Kidney epithelial cell (primary cell): Measurements from ENCODE around the gene TTR. TPM values are rescaled to one million over a fixed set of nuclear protein-coding genes. Genes with fewer than 3 reads are reported as not detected.

ENCODE experiments used
- DNase-seq: peaks from one replicate; pipeline ENCODE4 v3.0.0-alpha.2; 2010; ENCODE audit warnings: low read depth
- H3K27me3 ChIP-seq: 2 replicates; pipeline ENCODE4 v1.6.0; 2011; ENCODE audit warnings: low read length; ENCODE audit not compliant: control insufficient read depth, insufficient read depth
- H3K36me3 ChIP-seq: 2 replicates; pipeline ENCODE4 v1.5.1; 2011; ENCODE audit warnings: low read length; ENCODE audit not compliant: control insufficient read depth, insufficient read depth
- H3K4me3 ChIP-seq: 2 replicates; pipeline ENCODE4 v1.5.1; 2011; ENCODE audit warnings: low read depth, mild to moderate bottlenecking, control low read depth, low read length
- CTCF ChIP-seq: IDR thresholded peaks from 2 replicates; pipeline ENCODE4 v1.5.1; 2011; ENCODE audit warnings: mild to moderate bottlenecking, moderate library complexity, low read length, control low read depth, inconsistent platforms; ENCODE audit not compliant: insufficient read depth, poor library complexity, severe bottlenecking
- total RNA-seq: library from RNA; depleted of rRNA; stranded (reverse); fragments of >200 nt; gene quantifications from 2 replicates; pipeline ENCODE4 v1.2.3, GENCODE V29; 2015

The TTR gene
- total RNA-seq, 1 donor from 2014 or later: not detected

GRCh38 chr18:31637445-31637844 lies 45.8 kb downstream of the TTR start:
- Histone ChIP-seq H3K36me3 (no peaks in the 10 kb centered on the region), H3K4me3 (no peak overlapping the region), H3K27me3 (no peaks in the 10 kb centered on the region)
- no peak for TF ChIP-seq CTCF
- DNase-seq: no peak

GRCh38 chr18:31643003-31643402 lies 51.3 kb downstream of the TTR start:
- TF ChIP-seq CTCF: no peak
- Histone ChIP-seq H3K27me3 (no peaks in the 10 kb centered on the region), H3K4me3 (no peak overlapping the region), H3K36me3 (no peaks in the 10 kb centered on the region)
- DNase-seq: no peak

- no peaks in the 10 kb centered on the region for H3K36me3 ChIP-seq
- DNase-seq: no peak
- H3K27me3 ChIP-seq: no peaks in the 10 kb centered on the region
- no peak for TF ChIP-seq CTCF
- H3K4me3 ChIP-seq: no peak overlapping the region
Measured at GRCh38 chr18:31645411-31645810, 53.7 kb downstream of the TTR start.

- Histone ChIP-seq H3K27me3 (no peaks in the 10 kb centered on the region), H3K36me3 (no peaks in the 10 kb centered on the region), H3K4me3 (no peak overlapping the region)
- no peak for DNase-seq
- TF ChIP-seq CTCF: no peak
Measured at GRCh38 chr18:31646332-31647126, 54.9 kb downstream of the TTR start.

GRCh38 chr18:31647127-31647753 lies 55.6 kb downstream of the TTR start:
- Histone ChIP-seq H3K4me3 (no peak overlapping the region), H3K27me3 (no peaks in the 10 kb centered on the region), H3K36me3 (no peaks in the 10 kb centered on the region)
- TF ChIP-seq CTCF: no peak
- no peak for DNase-seq

Other genes starting within 250 kb of the TTR start
- not detected in 2 replicates for gene DSG4, start 215.1 kb upstream of the TTR start, total RNA-seq
- gene DSG3, start 144.1 kb upstream of the TTR start, total RNA-seq: 0.14 and 0.67 TPM in 2 replicates
- gene DSG2, start 93.7 kb upstream of the TTR start, total RNA-seq: 154 and 155 TPM in 2 replicates
- 8.8 and 28.7 TPM in 2 replicates for gene B4GALT6, start 92.7 kb downstream of the TTR start, total RNA-seq
- not detected in 2 replicates for gene SLC25A52, start 169.0 kb downstream of the TTR start, total RNA-seq